DMS53 (cell line): ENCODE measurements around the gene SCN5A.

Experiments
- DNase-seq: peaks from one replicate; lab custom pipeline; 2025; lab: John Stamatoyannopoulos, UW

SCN5A gene

GRCh38 chr3:38647217-38647970 is 2.1 kb downstream of the SCN5A start:
- DNase-seq, result no peak

- DNase-seq, result peak; percentile 31
Measured at GRCh38 chr3:38646630-38647029, 2.9 kb downstream of the SCN5A start.

GRCh38 chr3:38646062-38646461 is 3.4 kb downstream of the SCN5A start:
- DNase-seq, result no peak

- DNase-seq, result no peak
Measured at GRCh38 chr3:38645601-38646000, 3.9 kb downstream of the SCN5A start.

- DNase-seq, result no peak
Measured at GRCh38 chr3:38645076-38645475, 4.4 kb downstream of the SCN5A start.

GRCh38 chr3:38644662-38645053 is 4.8 kb downstream of the SCN5A start:
- DNase-seq, result no peak

GRCh38 chr3:38644016-38644661 is 5.3 kb downstream of the SCN5A start:
- DNase-seq, result no peak

- DNase-seq, result no peak
Measured at GRCh38 chr3:38643592-38643991, 5.9 kb downstream of the SCN5A start.

- DNase-seq, result no peak
Measured at GRCh38 chr3:38643090-38643489, 6.4 kb downstream of the SCN5A start.

- no peak for DNase-seq
Measured at GRCh38 chr3:38641461-38642110, 7.9 kb downstream of the SCN5A start.

GRCh38 chr3:38640661-38641452 is 8.6 kb downstream of the SCN5A start:
- no peak for DNase-seq

GRCh38 chr3:38638354-38638753 is 11.1 kb downstream of the SCN5A start:
- no peak for DNase-seq

GRCh38 chr3:38637906-38638305 is 11.6 kb downstream of the SCN5A start:
- no peak for DNase-seq

- DNase-seq, result no peak
Measured at GRCh38 chr3:38636881-38637280, 12.6 kb downstream of the SCN5A start.

- DNase-seq, result no peak
Measured at GRCh38 chr3:38636464-38636863, 13.0 kb downstream of the SCN5A start.

- DNase-seq, result no peak
Measured at GRCh38 chr3:38634111-38634510, 15.4 kb downstream of the SCN5A start.

GRCh38 chr3:38632989-38633388 is 16.5 kb downstream of the SCN5A start:
- DNase-seq, result no peak

GRCh38 chr3:38630606-38631005 is 18.9 kb downstream of the SCN5A start:
- no peak for DNase-seq

- DNase-seq, result no peak
Measured at GRCh38 chr3:38630070-38630469, 19.4 kb downstream of the SCN5A start.

- no peak for DNase-seq
Measured at GRCh38 chr3:38628835-38629234, 20.7 kb downstream of the SCN5A start.

- peak; percentile 7 for DNase-seq
Measured at GRCh38 chr3:38627956-38628355, 21.5 kb downstream of the SCN5A start.

- DNase-seq, result no peak
Measured at GRCh38 chr3:38626171-38626570, 23.3 kb downstream of the SCN5A start.
